ENCODE data around the gene MFAP2.

MFAP2 gene

GRCh38 chr1:17016317-17016661 is 35.9 kb upstream of the MFAP2 start:
- Histone ChIP-seq H3K27ac (ENCODE audit: low read depth, low read length) (no peak overlapping the region), H3K4me3 (ENCODE audit: insufficient read depth, low read length, poor library complexity, severe bottlenecking) (no peak overlapping the region), H2AFZ (ENCODE audit: low read depth, low read length, severe bottlenecking) (no peak overlapping the region), H4K20me1 (ENCODE audit: low read depth, low read length) (no peaks in the 10 kb centered on the region), H3K36me3 (ENCODE audit: low read length) (peaks cover 10% of the 10 kb centered on the region; the same call in 1 of the 2 replicates), H3K79me2 (ENCODE audit: insufficient read depth, low read length) (no peaks in the 10 kb centered on the region), H3K9me3 (ENCODE audit: insufficient read depth, low read length) (no peaks in the 10 kb centered on the region), H3K9me2 (replicated peaks; ENCODE audit: insufficient read depth, low read length) (no peaks in the 10 kb centered on the region), H3K4me2 (ENCODE audit: low read depth, low read length, poor library complexity, severe bottlenecking) (no peak overlapping the region), H3K9ac (ENCODE audit: low read length) (no peak overlapping the region), H3K27me3 (ENCODE audit: low read length) (no peaks in the 10 kb centered on the region), H3F3A (ENCODE audit: insufficient read depth) (no peaks in the 10 kb centered on the region)
- TF ChIP-seq EZH2phosphoT487 (conservative IDR thresholded peaks at IDR 0.05; ENCODE audit: low read length) = no peak
- no peak for TF ChIP-seq CTCF (IDR thresholded peaks at IDR 0.05; ENCODE audit: insufficient read depth, low read length, poor library complexity, severe bottlenecking)

- no peaks in the 10 kb centered on the region for H3K27me3 ChIP-seq (ENCODE audit: low read length)
- TF ChIP-seq CTCF (IDR thresholded peaks at IDR 0.05; ENCODE audit: insufficient read depth, low read length, poor library complexity, severe bottlenecking) (no peak), EZH2phosphoT487 (conservative IDR thresholded peaks at IDR 0.05; ENCODE audit: low read length) (no peak)
- no peak overlapping the region for H3K27ac ChIP-seq (ENCODE audit: low read depth, low read length)
- H3K79me2 ChIP-seq (ENCODE audit: insufficient read depth, low read length) = no peaks in the 10 kb centered on the region
- no peak overlapping the region for H2AFZ ChIP-seq (ENCODE audit: low read depth, low read length, severe bottlenecking)
- no peak overlapping the region for H3K4me3 ChIP-seq (ENCODE audit: insufficient read depth, low read length, poor library complexity, severe bottlenecking)
- no peak overlapping the region for H3K4me2 ChIP-seq (ENCODE audit: low read depth, low read length, poor library complexity, severe bottlenecking)
- H3K36me3 ChIP-seq (ENCODE audit: low read length) = peaks cover 3% of the 10 kb centered on the region; the same call in 1 of the 2 replicates
- no peaks in the 10 kb centered on the region for H3F3A ChIP-seq (ENCODE audit: insufficient read depth)
- no peaks in the 10 kb centered on the region for H3K9me2 ChIP-seq (replicated peaks; ENCODE audit: insufficient read depth, low read length)
- no peaks in the 10 kb centered on the region for H3K9me3 ChIP-seq (ENCODE audit: insufficient read depth, low read length)
- H4K20me1 ChIP-seq (ENCODE audit: low read depth, low read length) = no peaks in the 10 kb centered on the region; the same call in 1 of the 2 replicates
- no peak overlapping the region for H3K9ac ChIP-seq (ENCODE audit: low read length)
Observed at GRCh38 chr1:17014671-17015567, 34.5 kb upstream of the MFAP2 start.

- Histone ChIP-seq H3F3A (ENCODE audit: insufficient read depth) (no peaks in the 10 kb centered on the region), H3K27ac (ENCODE audit: low read depth, low read length) (no peak overlapping the region)
Observed at GRCh38 chr1:17013491-17014320, 33.3 kb upstream of the MFAP2 start.

More at GRCh38 chr1:17013491-17014320, 33.3 kb upstream of the MFAP2 start:
- TF ChIP-seq CTCF (IDR thresholded peaks at IDR 0.05; ENCODE audit: insufficient read depth, low read length, poor library complexity, severe bottlenecking) = no peak
- TF ChIP-seq EZH2phosphoT487 (conservative IDR thresholded peaks at IDR 0.05; ENCODE audit: low read length) = no peak
- no peaks in the 10 kb centered on the region for H3K79me2 ChIP-seq (ENCODE audit: insufficient read depth, low read length)
- no peaks in the 10 kb centered on the region for H3K9me3 ChIP-seq (ENCODE audit: insufficient read depth, low read length)
- H3K4me2 ChIP-seq (ENCODE audit: low read depth, low read length, poor library complexity, severe bottlenecking) = no peak overlapping the region
- H3K36me3 ChIP-seq (ENCODE audit: low read length) = no peaks in the 10 kb centered on the region
- H3K9ac ChIP-seq (ENCODE audit: low read length) = no peak overlapping the region
- no peak overlapping the region for H2AFZ ChIP-seq (ENCODE audit: low read depth, low read length, severe bottlenecking)
- H3K9me2 ChIP-seq (replicated peaks; ENCODE audit: insufficient read depth, low read length) = no peaks in the 10 kb centered on the region
- H3K4me3 ChIP-seq (ENCODE audit: insufficient read depth, low read length, poor library complexity, severe bottlenecking) = no peak overlapping the region
- no peaks in the 10 kb centered on the region; the same call in 1 of the 2 replicates for H4K20me1 ChIP-seq (ENCODE audit: low read depth, low read length)
- H3K27me3 ChIP-seq (ENCODE audit: low read length) = no peaks in the 10 kb centered on the region

Data from SU-DHL-6 (cell line).